ENCODE results near the gene CSH1. TPM values are rescaled to one million over a fixed set of nuclear protein-coding genes. Genes with fewer than 3 reads are reported as not detected.
"Not testable (repeated sequence)": the region's sequence is repeated elsewhere in the genome, so short reads cannot be mapped to it uniquely, and the experiment has no call there.

The CSH1 gene
- not detected for polyA plus RNA-seq (ENCODE audit: low read depth in 6 of 6)

GRCh38 chr17:63896524-63897354, at the start of gene CSH1:
CSH1 (minus strand) TSS chr17:63896574; CDS start chr17:63896511, 63 bp downstream.
- DNase-seq, H3K36me3 Mint-ChIP-seq, H3K27me3 Mint-ChIP-seq, H3K4me1 Mint-ChIP-seq, H3K4me3 Mint-ChIP-seq, H3K9me3 Mint-ChIP-seq: not testable (repeated sequence)
- peak within 1 kb of the TSS in 1 of 6 donors; percentile 76 for H3K27ac Mint-ChIP-seq
- ATAC-seq (ENCODE audit: low read depth in 2 of 2), result peak in 1 of 2 donors; percentile 43

- Mint-ChIP-seq H3K4me1 (peaks cover 39 to 77% (median 77%) of the 10 kb centered on the region in 3 donors), H3K27me3 (no peaks in the 10 kb centered on the region), H3K36me3 (no peaks in the 10 kb centered on the region), H3K27ac (peak overlapping the region; percentile 58 to 98 (median 93)), H3K4me3 (peak overlapping the region; percentile 65 to 93 (median 90)), H3K9me3 (no peaks in the 10 kb centered on the region)
- ATAC-seq (ENCODE audit: low read depth in 2 of 2) (peak; percentile 56 to 58), DNase-seq (peak; percentile 56)
Observed at GRCh38 chr17:63945784-63946439, 49.5 kb upstream of the CSH1 start.

GRCh38 chr17:63944736-63945499, 48.5 kb upstream of the CSH1 start:
- Mint-ChIP-seq H3K27me3 (no peaks in the 10 kb centered on the region), H3K36me3 (no peaks in the 10 kb centered on the region), H3K4me1 (peaks cover 36 to 78% (median 74%) of the 10 kb centered on the region in 3 donors), H3K4me3 (peak overlapping the region; percentile 65 to 93 (median 90)), H3K27ac (peak overlapping the region; percentile 52 to 98 (median 93)), H3K9me3 (no peaks in the 10 kb centered on the region)
- no peak for ATAC-seq (ENCODE audit: low read depth in 2 of 2)
- no peak for DNase-seq

GRCh38 chr17:63943745-63944144, 47.4 kb upstream of the CSH1 start:
- Mint-ChIP-seq H3K4me3 (peak overlapping the region in 1 of 8 donors; percentile 71), H3K27me3 (no peaks in the 10 kb centered on the region), H3K4me1 (peaks cover 43 to 82% (median 80%) of the 10 kb centered on the region in 3 donors), H3K36me3 (no peaks in the 10 kb centered on the region), H3K9me3 (no peaks in the 10 kb centered on the region), H3K27ac (peak overlapping the region in 2 of 6 donors; percentile 40 to 92)
- ATAC-seq (ENCODE audit: low read depth in 2 of 2) (no peak), DNase-seq (no peak)

- ATAC-seq (ENCODE audit: low read depth in 2 of 2) (no peak), DNase-seq (no peak)
- Mint-ChIP-seq H3K9me3 (no peaks in the 10 kb centered on the region), H3K4me3 (no peak overlapping the region), H3K36me3 (no peaks in the 10 kb centered on the region), H3K27ac (peak overlapping the region in 3 of 6 donors; percentile 29 to 70 (median 39)), H3K27me3 (no peaks in the 10 kb centered on the region), H3K4me1 (peaks cover 54 to 88% (median 83%) of the 10 kb centered on the region in 3 donors)
Observed at GRCh38 chr17:63942309-63942985, 46.1 kb upstream of the CSH1 start.

GRCh38 chr17:63941751-63942150, 45.4 kb upstream of the CSH1 start:
- peak overlapping the region in 3 of 6 donors; percentile 70 to 84 (median 78) for H3K27ac Mint-ChIP-seq
- ATAC-seq (ENCODE audit: low read depth in 2 of 2) (no peak), DNase-seq (no peak)
- H3K27me3 Mint-ChIP-seq, result no peaks in the 10 kb centered on the region
- no peak overlapping the region for H3K4me3 Mint-ChIP-seq
- H3K4me1 Mint-ChIP-seq, result peaks cover 58 to 90% (median 83%) of the 10 kb centered on the region in 3 donors
- H3K36me3 Mint-ChIP-seq, result no peaks in the 10 kb centered on the region
- H3K9me3 Mint-ChIP-seq, result no peaks in the 10 kb centered on the region

- H3K4me3 Mint-ChIP-seq, result peak overlapping the region in 1 of 8 donors; percentile 77
- DNase-seq, result no peak
- H3K27ac Mint-ChIP-seq, result peak overlapping the region in 2 of 6 donors; percentile 84 to 90
- no peaks in the 10 kb centered on the region for H3K36me3 Mint-ChIP-seq
- H3K4me1 Mint-ChIP-seq, result peaks cover 54 to 86% (median 85%) of the 10 kb centered on the region in 3 donors
- H3K9me3 Mint-ChIP-seq, result peaks cover 0 to 3% (median 0%) of the 10 kb centered on the region in 7 donors
- no peaks in the 10 kb centered on the region for H3K27me3 Mint-ChIP-seq
- no peak for ATAC-seq (ENCODE audit: low read depth in 2 of 2)
Observed at GRCh38 chr17:63941162-63941561, 44.8 kb upstream of the CSH1 start.

GRCh38 chr17:63940584-63940983, 44.2 kb upstream of the CSH1 start:
- Mint-ChIP-seq H3K27me3 (no peaks in the 10 kb centered on the region), H3K27ac (peak overlapping the region in 1 of 6 donors; percentile 90), H3K9me3 (peaks cover 0 to 4% (median 0%) of the 10 kb centered on the region in 7 donors), H3K4me3 (peak overlapping the region in 1 of 8 donors; percentile 77), H3K4me1 (peaks cover 54 to 86% (median 85%) of the 10 kb centered on the region in 3 donors), H3K36me3 (no peaks in the 10 kb centered on the region)
- DNase-seq (no peak), ATAC-seq (ENCODE audit: low read depth in 2 of 2) (no peak)

- no peak for ATAC-seq (ENCODE audit: low read depth in 2 of 2)
- DNase-seq, result no peak
- H3K36me3 Mint-ChIP-seq, result no peaks in the 10 kb centered on the region
- peak overlapping the region in 2 of 6 donors; percentile 75 to 93 for H3K27ac Mint-ChIP-seq
- no peak overlapping the region for H3K4me3 Mint-ChIP-seq
- H3K9me3 Mint-ChIP-seq, result peaks cover 0 to 4% (median 0%) of the 10 kb centered on the region in 7 donors
- no peaks in the 10 kb centered on the region for H3K27me3 Mint-ChIP-seq
- H3K4me1 Mint-ChIP-seq, result peaks cover 52 to 86% (median 85%) of the 10 kb centered on the region in 3 donors
Observed at GRCh38 chr17:63939884-63940283, 43.5 kb upstream of the CSH1 start.

- peak overlapping the region in 5 of 6 donors; percentile 69 to 93 (median 86) for H3K27ac Mint-ChIP-seq
- H3K4me1 Mint-ChIP-seq, result peaks cover 50 to 86% (median 85%) of the 10 kb centered on the region in 3 donors
- peak overlapping the region in 5 of 8 donors; percentile 6 to 83 (median 56) for H3K4me3 Mint-ChIP-seq
- no peak for ATAC-seq (ENCODE audit: low read depth in 2 of 2)
- H3K36me3 Mint-ChIP-seq, result no peaks in the 10 kb centered on the region
- no peak for DNase-seq
- no peaks in the 10 kb centered on the region for H3K27me3 Mint-ChIP-seq
- H3K9me3 Mint-ChIP-seq, result peaks cover 0 to 4% (median 0%) of the 10 kb centered on the region in 7 donors
Observed at GRCh38 chr17:63939401-63939800, 43.0 kb upstream of the CSH1 start.

GRCh38 chr17:63937920-63938319, 41.5 kb upstream of the CSH1 start:
- H3K27ac Mint-ChIP-seq, result peak overlapping the region in 2 of 6 donors; percentile 15 to 75

GRCh38 chr17:63937319-63937718, 40.9 kb upstream of the CSH1 start:
- peak overlapping the region in 5 of 8 donors; percentile 15 to 55 (median 32) for H3K4me3 Mint-ChIP-seq
- H3K9me3 Mint-ChIP-seq, result peaks cover 0 to 4% (median 0%) of the 10 kb centered on the region in 7 donors
- ATAC-seq (ENCODE audit: low read depth in 2 of 2), result no peak
- peaks cover 54 to 89% (median 88%) of the 10 kb centered on the region in 3 donors for H3K4me1 Mint-ChIP-seq
- no peaks in the 10 kb centered on the region for H3K36me3 Mint-ChIP-seq
- DNase-seq, result no peak
- H3K27me3 Mint-ChIP-seq, result no peaks in the 10 kb centered on the region
- peak overlapping the region in 1 of 6 donors; percentile 75 for H3K27ac Mint-ChIP-seq

More at GRCh38 chr17:63937920-63938319, 41.5 kb upstream of the CSH1 start:
- DNase-seq (no peak), ATAC-seq (ENCODE audit: low read depth in 2 of 2) (no peak)
- Mint-ChIP-seq H3K27me3 (no peaks in the 10 kb centered on the region), H3K9me3 (peaks cover 0 to 4% (median 0%) of the 10 kb centered on the region in 7 donors), H3K4me3 (peak overlapping the region in 5 of 8 donors; percentile 18 to 55 (median 38)), H3K4me1 (peaks cover 54 to 90% (median 90%) of the 10 kb centered on the region in 3 donors), H3K36me3 (no peaks in the 10 kb centered on the region)

Data from naive B cell (primary cell).